GM10266 (cell line): Measurements from ENCODE around the gene TMEM123.
"Not testable (repeated sequence)": the region's sequence is repeated elsewhere in the genome, so short reads cannot be mapped to it uniquely, and the experiment has no call there.

Source experiments
- DNase-seq: peaks from one replicate; pipeline ENCODE4 v3.0.0; 2012; ENCODE audit errors: extremely low spot score
- TF ChIP-seq, protein P1 (sequence below): IDR thresholded peaks from 2 replicates; pipeline ENCODE4 v1.5.1; 2012; ENCODE audit warnings: mild to moderate bottlenecking, low read depth; ENCODE audit not compliant: control insufficient read depth, insufficient read depth; ENCODE audit errors: missing control alignments

TMEM123 gene

DNA sequence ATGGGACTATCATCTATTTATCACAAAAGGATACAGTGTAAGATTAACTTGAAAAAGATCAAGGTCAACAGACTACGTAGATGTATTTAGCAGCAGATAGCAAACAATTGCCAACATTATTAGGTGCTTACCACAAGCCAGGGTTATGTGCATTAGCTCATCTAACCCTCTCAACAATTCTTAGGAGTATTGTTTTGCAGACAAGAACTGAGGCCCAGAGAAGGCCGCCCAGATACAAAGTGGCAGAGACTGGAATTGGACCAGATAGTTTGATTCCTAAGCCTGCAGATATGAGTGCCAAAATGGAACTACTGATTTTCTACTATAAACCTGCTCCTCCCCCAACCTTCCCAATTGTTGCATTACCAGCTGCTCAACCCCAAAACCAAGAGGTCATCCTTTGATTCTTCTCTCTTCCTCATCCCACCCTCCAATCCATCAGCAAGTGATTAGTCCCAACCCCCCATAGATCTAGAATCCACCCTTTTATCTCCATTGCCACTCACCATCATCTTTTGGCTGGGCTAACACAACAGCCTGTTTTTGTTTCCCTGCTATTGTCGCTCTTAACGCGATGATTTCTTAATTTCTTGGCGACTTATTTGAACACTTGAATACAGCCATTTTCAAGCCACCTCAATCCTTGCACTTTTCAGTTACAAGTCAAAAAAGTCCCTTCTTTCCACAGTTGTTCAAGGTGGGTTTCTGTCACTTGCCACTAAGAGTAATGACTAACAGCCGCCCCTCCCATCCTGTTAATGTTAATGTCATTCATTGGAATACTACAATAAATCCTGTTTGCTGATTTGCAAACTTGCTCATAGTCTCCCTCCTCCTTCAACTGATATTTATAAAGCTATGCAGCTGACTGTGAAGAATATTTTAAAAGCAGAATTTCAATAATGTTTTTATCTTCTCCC, 2.7 kb downstream of the TMEM123 start:
- TF ChIP-seq, protein P1, sequence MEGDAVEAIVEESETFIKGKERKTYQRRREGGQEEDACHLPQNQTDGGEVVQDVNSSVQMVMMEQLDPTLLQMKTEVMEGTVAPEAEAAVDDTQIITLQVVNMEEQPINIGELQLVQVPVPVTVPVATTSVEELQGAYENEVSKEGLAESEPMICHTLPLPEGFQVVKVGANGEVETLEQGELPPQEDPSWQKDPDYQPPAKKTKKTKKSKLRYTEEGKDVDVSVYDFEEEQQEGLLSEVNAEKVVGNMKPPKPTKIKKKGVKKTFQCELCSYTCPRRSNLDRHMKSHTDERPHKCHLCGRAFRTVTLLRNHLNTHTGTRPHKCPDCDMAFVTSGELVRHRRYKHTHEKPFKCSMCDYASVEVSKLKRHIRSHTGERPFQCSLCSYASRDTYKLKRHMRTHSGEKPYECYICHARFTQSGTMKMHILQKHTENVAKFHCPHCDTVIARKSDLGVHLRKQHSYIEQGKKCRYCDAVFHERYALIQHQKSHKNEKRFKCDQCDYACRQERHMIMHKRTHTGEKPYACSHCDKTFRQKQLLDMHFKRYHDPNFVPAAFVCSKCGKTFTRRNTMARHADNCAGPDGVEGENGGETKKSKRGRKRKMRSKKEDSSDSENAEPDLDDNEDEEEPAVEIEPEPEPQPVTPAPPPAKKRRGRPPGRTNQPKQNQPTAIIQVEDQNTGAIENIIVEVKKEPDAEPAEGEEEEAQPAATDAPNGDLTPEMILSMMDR: no peak

DNA sequence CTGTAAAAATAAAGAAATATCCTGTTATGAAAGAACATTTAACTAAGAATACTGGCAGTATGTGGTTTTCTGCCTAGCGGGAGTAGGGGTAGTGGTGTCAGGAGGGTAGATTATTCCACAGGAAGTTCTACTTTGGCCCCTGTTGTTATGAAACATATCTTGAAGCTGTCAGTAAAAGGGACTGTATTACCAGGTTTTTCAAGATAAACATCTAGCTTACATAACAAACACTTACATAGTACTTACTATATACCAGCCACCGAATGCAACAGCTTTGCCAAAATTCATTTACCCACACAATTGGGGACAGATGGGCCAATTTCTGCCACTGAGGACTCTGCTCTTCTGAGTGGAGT, 3.7 kb downstream of the TMEM123 start:
- TF ChIP-seq, protein P1: no peak
- no peak for DNase-seq

More for the DNA sequence above, 2.7 kb downstream of the TMEM123 start:
- no peak for DNase-seq

DNA sequence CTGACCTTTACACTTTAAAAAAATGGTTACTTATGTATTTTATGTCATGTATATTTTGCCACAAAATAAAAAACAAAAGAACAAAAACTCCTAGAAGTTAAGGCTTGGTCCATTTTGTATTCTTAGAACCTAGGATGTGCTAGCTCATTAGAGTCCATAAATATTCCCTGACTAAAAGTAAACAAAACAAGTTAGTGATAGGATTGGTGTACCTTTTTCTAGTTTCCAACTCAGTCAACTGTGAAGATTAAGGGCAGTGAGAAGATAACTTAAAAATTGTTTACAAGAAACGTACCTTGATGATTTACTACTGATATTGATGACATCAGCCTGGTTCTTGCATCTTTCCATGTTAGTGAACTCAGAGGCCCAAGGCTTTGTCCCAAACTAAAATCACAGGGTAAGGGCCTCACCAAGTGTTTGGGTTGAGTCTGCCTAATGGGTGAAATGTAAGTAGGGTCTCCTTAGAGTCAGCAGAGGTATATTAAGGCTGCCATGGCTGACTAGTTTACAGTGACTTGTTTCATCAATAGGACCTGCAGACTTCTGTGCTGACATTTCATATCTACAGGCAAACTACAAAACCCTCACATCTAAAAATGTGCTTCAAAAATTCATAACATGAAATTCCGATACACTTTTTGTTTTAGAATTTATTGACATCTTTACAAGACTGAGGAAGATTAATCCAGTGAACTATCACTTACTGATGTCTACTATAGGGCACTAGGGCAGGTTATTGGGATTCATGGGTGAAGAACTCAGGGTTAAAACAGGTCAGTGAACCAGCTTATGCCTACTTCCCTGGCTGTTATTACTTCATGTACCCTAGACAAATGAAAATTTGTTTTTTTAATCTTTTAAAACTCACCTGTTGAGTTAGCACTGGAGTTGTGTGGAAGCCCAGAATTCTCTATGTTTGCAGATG, 4.4 kb downstream of the TMEM123 start:
- no peak for DNase-seq
- TF ChIP-seq, protein P1: no peak

DNA sequence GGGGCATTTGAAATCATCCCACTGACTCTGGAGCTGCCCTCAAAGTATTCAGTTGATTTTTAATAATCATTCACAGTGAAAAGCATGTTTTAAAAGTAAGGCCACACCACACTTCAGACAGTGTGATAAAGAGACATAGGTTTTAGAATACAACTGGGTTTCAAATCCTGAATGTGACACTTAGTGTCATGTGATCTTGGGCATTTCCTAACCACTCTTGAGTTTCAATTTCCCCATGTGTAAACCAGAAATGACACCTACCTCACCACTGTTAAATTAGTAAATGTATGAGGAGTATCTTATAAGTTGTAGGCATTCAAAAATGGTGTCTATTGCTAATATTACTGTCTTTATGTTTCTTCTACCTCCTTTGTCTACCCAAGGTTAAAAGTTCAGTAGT, 5.4 kb downstream of the TMEM123 start:
- DNase-seq: no peak

DNA sequence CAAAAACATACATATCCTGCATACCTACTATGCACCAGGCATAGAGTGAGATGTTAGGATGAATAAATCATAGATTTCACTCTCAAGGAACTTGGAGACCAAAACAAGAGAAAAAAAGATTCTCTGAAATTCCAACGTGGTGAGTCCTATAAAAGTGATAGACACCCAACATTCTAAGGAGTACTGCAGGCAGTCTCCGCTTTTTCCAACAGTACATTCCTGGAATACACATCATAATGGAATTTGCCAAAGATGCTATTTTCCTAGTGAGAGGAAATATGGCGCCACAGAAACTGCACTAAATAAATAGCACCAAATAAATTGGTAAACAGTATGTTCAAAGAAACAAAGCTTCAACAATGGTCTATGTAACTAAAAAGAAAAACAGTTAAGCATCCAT, 6.0 kb downstream of the TMEM123 start:
- no peak for DNase-seq
- TF ChIP-seq, protein P1: no peak

More for the DNA sequence above, 5.4 kb downstream of the TMEM123 start:
- TF ChIP-seq, protein P1: no peak

DNA sequence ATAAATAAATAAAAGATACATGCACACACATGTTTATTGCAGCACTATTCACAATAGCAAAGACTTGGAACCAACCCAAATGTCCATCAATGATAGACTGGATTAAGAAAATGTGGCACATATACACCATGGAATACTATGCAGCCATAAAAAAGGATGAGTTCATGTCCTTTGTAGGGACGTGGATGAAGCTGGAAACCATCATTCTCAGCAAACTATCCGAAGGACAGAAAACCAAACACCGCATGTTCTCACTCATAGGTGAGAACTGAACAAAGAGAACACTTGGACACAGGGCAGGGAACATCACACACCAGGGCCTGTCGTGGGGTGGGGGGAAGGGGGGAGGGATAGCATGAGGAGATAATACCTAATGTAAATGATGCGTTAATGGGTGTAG, 7.9 kb downstream of the TMEM123 start:
- not testable (repeated sequence) for DNase-seq

DNA sequence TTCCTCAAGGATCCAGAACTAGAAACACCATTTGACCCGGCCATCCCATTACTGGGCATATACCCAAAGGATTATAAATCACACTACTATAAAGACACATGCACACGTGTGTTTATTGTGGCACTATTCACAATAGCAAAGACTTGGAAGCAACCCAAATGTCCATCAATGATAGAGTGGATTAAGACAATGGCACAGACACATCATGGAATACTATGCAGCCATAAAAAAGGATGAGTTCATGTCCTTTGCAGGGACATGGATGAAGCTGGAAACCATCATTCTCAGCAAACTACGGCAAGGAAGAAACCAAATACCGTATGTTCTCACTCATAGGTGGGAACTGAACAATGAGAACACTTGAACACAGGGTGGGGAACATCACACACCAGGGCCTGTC, 8.4 kb downstream of the TMEM123 start:
- not testable (repeated sequence) for DNase-seq

DNA sequence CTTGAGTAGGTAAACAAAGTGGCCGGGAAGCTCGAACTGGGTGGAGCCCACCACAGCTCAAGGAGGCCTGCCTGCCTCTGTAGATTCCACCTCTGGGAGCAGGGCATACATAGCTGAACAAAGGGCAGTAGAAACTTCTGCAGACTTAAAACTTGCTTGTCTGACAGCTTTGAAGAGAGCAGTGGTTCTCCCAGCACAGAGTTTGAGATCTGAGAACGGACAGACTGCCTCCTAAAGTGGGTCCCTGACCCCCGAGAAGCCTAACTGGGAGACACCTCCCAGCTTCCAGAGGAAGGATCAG, 13.6 kb downstream of the TMEM123 start:
- DNase-seq: not testable (repeated sequence)
